GM12875 (cell line): Measurements from ENCODE around the gene LMO1.

ENCODE experiments used
- H3K4me3 ChIP-seq: one replicate; pipeline ENCODE4 v1.5.1; 2011; ENCODE audit warnings: low read depth, low read length, control low read depth
- CTCF ChIP-seq: IDR thresholded peaks from 2 replicates; pipeline ENCODE4 v1.5.1; 2011; ENCODE audit warnings: low read depth, mild to moderate bottlenecking, control low read depth, inconsistent platforms, low read length, moderate library complexity, borderline replicate concordance; ENCODE audit not compliant: insufficient read depth

LMO1 gene

GRCh38 chr11:8242499-8243280 is 21.0 kb downstream of the LMO1 start:
- no peak for TF ChIP-seq CTCF
- no peak overlapping the region for H3K4me3 ChIP-seq

GRCh38 chr11:8242118-8242475 is 21.6 kb downstream of the LMO1 start:
- H3K4me3 ChIP-seq = no peak overlapping the region
- TF ChIP-seq CTCF = no peak

- no peak for TF ChIP-seq CTCF
- H3K4me3 ChIP-seq = no peak overlapping the region
These were observed 22.1 kb downstream of the LMO1 start for GRCh38 chr11:8241373-8242117.

- no peak overlapping the region for H3K4me3 ChIP-seq
- no peak for TF ChIP-seq CTCF
These were observed 24.0 kb downstream of the LMO1 start for GRCh38 chr11:8239536-8240228.

- TF ChIP-seq CTCF = no peak
- no peak overlapping the region for H3K4me3 ChIP-seq
These were observed 24.6 kb downstream of the LMO1 start for GRCh38 chr11:8239040-8239439.

GRCh38 chr11:8237453-8237852 is 26.2 kb downstream of the LMO1 start:
- H3K4me3 ChIP-seq = no peak overlapping the region
- no peak for TF ChIP-seq CTCF

GRCh38 chr11:8235925-8236324 is 27.8 kb downstream of the LMO1 start:
- no peak for TF ChIP-seq CTCF

More at GRCh38 chr11:8235925-8236324, 27.8 kb downstream of the LMO1 start:
- H3K4me3 ChIP-seq = no peak overlapping the region
